ENCODE measurements around the gene RNF157. TPM values are rescaled to one million over a fixed set of nuclear protein-coding genes. Genes with fewer than 3 reads are reported as not detected.

The RNF157 gene
- total and polyA plus RNA-seq, 3 experiments from 2014 or later = 10.7 to 13.9 (median 13.9) TPM

- Mint-ChIP-seq H3K27ac (peak overlapping the region in 7 of 8 donors; percentile 12 to 96 (median 75)), H3K4me1 (peaks cover 13 to 25% (median 14%) of the 10 kb centered on the region in 3 donors), H3K27me3 (peaks cover 0 to 5% of the 10 kb centered on the region in 2 donors), H3K9me3 (no peaks in the 10 kb centered on the region), H3K36me3 (no peaks in the 10 kb centered on the region), H3K4me3 (peak overlapping the region in 6 of 7 donors; percentile 53 to 76 (median 65))
- ChIA-PET POLR2A (no interaction called here), CTCF (interaction anchor here (0.6 to 1.4 kb wide), 2 partner anchors 145 kb away, joined by 3 to 4 read pairs; no protein-coding TSS in a partner anchor)
- Histone ChIP-seq H3K27me3 (ENCODE audit: insufficient read depth, low read length, poor library complexity, severe bottlenecking) (no peaks in the 10 kb centered on the region), H3K9me3 (ENCODE audit: low read length) (no peaks in the 10 kb centered on the region), H3K4me1 (ENCODE audit: insufficient read depth, low read length) (peaks cover 8% of the 10 kb centered on the region), H3K27ac (ENCODE audit: low read depth, low read length) (no peak overlapping the region), H3K36me3 (ENCODE audit: insufficient read depth, low read length) (no peaks in the 10 kb centered on the region), H3K4me3 (ENCODE audit: low read length) (no peak overlapping the region)
- DNase-seq = no peak
These were observed 105.1 kb downstream of the RNF157 start for GRCh38 chr17:76134911-76135809.

GRCh38 chr17:76132574-76133338, 107.5 kb downstream of the RNF157 start:
- H3K27ac Mint-ChIP-seq = peak overlapping the region in 1 of 8 donors; percentile 82
- H3K27me3 Mint-ChIP-seq = peaks cover 0 to 5% of the 10 kb centered on the region in 2 donors
- CTCF ChIA-PET = interaction anchor here (1.1 to 2.1 kb wide), 6 partner anchors 10 to 147 kb away, joined by 3 to 8 read pairs (median 4); no protein-coding TSS in a partner anchor
- POLR2A ChIA-PET = interaction anchor here (0.7 to 0.8 kb wide), 2 partner anchors 13 to 30 kb away, joined by 3 read pairs; no protein-coding TSS in a partner anchor
- Histone ChIP-seq H3K36me3 (ENCODE audit: insufficient read depth, low read length) (no peaks in the 10 kb centered on the region), H3K4me1 (ENCODE audit: insufficient read depth, low read length) (peaks cover 8% of the 10 kb centered on the region), H3K27ac (ENCODE audit: low read depth, low read length) (no peak overlapping the region), H3K27me3 (ENCODE audit: insufficient read depth, low read length, poor library complexity, severe bottlenecking) (no peaks in the 10 kb centered on the region), H3K4me3 (ENCODE audit: low read length) (no peak overlapping the region), H3K9me3 (ENCODE audit: low read length) (no peaks in the 10 kb centered on the region)
- no peak for DNase-seq
- no peak overlapping the region for H3K4me3 Mint-ChIP-seq
- peaks cover 9 to 18% (median 13%) of the 10 kb centered on the region in 3 donors for H3K4me1 Mint-ChIP-seq
- H3K36me3 Mint-ChIP-seq = no peaks in the 10 kb centered on the region
- H3K9me3 Mint-ChIP-seq = no peaks in the 10 kb centered on the region

GRCh38 chr17:76131692-76132573, 108.4 kb downstream of the RNF157 start:
- no peak for DNase-seq
- Mint-ChIP-seq H3K27ac (peak overlapping the region in 1 of 8 donors; percentile 19), H3K4me1 (peaks cover 9 to 22% (median 13%) of the 10 kb centered on the region in 3 donors), H3K4me3 (no peak overlapping the region), H3K27me3 (peaks cover 0 to 5% of the 10 kb centered on the region in 2 donors), H3K9me3 (no peaks in the 10 kb centered on the region), H3K36me3 (no peaks in the 10 kb centered on the region)
- no peaks in the 10 kb centered on the region for H3K36me3 ChIP-seq (ENCODE audit: insufficient read depth, low read length)
- no peaks in the 10 kb centered on the region for H3K9me3 ChIP-seq (ENCODE audit: low read length)
- H3K27ac ChIP-seq (ENCODE audit: low read depth, low read length) = no peak overlapping the region
- peaks cover 11% of the 10 kb centered on the region for H3K4me1 ChIP-seq (ENCODE audit: insufficient read depth, low read length)
- H3K27me3 ChIP-seq (ENCODE audit: insufficient read depth, low read length, poor library complexity, severe bottlenecking) = no peaks in the 10 kb centered on the region
- CTCF ChIA-PET = interaction anchor here (1.2 to 1.8 kb wide), 2 partner anchors 10 to 48 kb away, joined by 3 to 8 read pairs; no protein-coding TSS in a partner anchor
- POLR2A ChIA-PET = interaction anchor here (0.7 kb wide), 1 partner anchor 29 kb away, joined by 3 read pairs; no protein-coding TSS in a partner anchor
- no peak overlapping the region for H3K4me3 ChIP-seq (ENCODE audit: low read length)

DNA sequence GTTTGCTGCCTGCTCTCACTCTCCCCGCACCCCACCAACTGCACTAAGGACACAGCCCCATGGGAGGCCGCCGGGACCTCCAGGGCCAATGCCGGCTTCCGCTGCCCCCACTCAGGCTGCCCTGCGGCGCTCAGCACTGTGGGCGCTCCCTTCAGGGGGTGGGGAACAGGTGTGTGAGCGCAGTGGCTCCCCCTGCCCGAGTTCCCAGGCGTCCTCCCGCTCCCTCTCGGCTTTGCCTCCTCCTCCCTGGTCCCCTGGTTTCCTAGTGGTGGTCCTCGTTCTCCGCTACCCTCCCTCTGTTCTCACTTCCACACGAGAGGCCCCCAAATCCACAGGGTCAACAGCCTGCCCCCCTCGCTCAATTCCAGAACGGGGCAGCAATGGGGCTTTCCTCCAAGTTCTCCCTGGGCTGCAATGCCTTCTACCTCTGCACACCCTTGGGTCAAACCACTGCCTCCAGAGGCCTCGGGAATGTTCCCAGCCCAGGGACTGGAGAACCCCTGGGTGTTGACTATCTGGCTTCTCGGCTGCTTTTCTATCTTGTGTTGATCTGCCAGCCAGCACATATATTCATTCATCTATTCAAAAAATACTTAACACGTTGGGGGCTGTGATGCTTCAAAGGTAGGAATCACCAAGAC, 109.1 kb downstream of the RNF157 start:
- Histone ChIP-seq H3K4me3 (ENCODE audit: low read length) (no peak overlapping the region), H3K27ac (ENCODE audit: low read depth, low read length) (no peak overlapping the region), H3K27me3 (ENCODE audit: insufficient read depth, low read length, poor library complexity, severe bottlenecking) (no peaks in the 10 kb centered on the region), H3K36me3 (ENCODE audit: insufficient read depth, low read length) (no peaks in the 10 kb centered on the region), H3K9me3 (ENCODE audit: low read length) (no peaks in the 10 kb centered on the region), H3K4me1 (ENCODE audit: insufficient read depth, low read length) (peaks cover 16% of the 10 kb centered on the region)
- no peak overlapping the region for H3K27ac Mint-ChIP-seq
- peaks cover 9 to 24% (median 13%) of the 10 kb centered on the region in 3 donors for H3K4me1 Mint-ChIP-seq
- peaks cover 0 to 5% of the 10 kb centered on the region in 2 donors for H3K27me3 Mint-ChIP-seq
- ChIA-PET POLR2A (no interaction called here), CTCF (interaction anchor here (1.2 kb wide), 1 partner anchor 11 kb away, joined by 4 read pairs; no protein-coding TSS in a partner anchor)
- no peak overlapping the region for H3K4me3 Mint-ChIP-seq
- no peaks in the 10 kb centered on the region for H3K36me3 Mint-ChIP-seq
- DNase-seq = no peak
- no peaks in the 10 kb centered on the region for H3K9me3 Mint-ChIP-seq

DNA sequence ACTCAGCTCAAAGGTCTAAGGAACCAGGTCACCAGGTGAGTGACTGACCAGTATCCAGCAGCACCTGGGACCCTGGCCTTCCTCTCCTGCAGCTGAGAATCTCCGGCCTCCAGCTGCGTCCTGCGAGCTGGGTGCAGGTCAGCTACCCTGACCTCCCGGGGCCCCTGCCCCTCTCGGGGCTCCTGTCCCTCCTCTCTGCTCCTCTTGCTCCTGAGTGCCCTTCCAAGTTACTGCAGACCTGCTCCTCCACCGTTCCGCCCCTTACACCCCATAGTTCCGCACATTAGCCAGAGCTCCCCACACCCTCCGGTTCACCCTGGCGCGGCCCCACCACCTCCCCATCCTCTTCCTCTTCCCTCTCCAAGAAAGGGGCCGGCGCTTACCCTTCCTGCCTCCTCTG, 109.8 kb downstream of the RNF157 start:
- Mint-ChIP-seq H3K27me3 (peaks cover 0 to 4% of the 10 kb centered on the region in 2 donors), H3K4me3 (no peak overlapping the region), H3K9me3 (no peaks in the 10 kb centered on the region), H3K36me3 (no peaks in the 10 kb centered on the region), H3K27ac (no peak overlapping the region), H3K4me1 (peaks cover 9 to 22% (median 11%) of the 10 kb centered on the region in 3 donors)
- POLR2A ChIA-PET = no interaction called here
- Histone ChIP-seq H3K4me1 (ENCODE audit: insufficient read depth, low read length) (peaks cover 13% of the 10 kb centered on the region), H3K9me3 (ENCODE audit: low read length) (no peaks in the 10 kb centered on the region), H3K27me3 (ENCODE audit: insufficient read depth, low read length, poor library complexity, severe bottlenecking) (no peaks in the 10 kb centered on the region), H3K27ac (ENCODE audit: low read depth, low read length) (no peak overlapping the region), H3K4me3 (ENCODE audit: low read length) (no peak overlapping the region), H3K36me3 (ENCODE audit: insufficient read depth, low read length) (no peaks in the 10 kb centered on the region)
- CTCF ChIA-PET = interaction anchor here (0.8 to 16.0 kb wide), 5 partner anchors 9 to 149 kb away, joined by 3 to 227 read pairs (median 4); no protein-coding TSS in a partner anchor
- DNase-seq = no peak

DNA sequence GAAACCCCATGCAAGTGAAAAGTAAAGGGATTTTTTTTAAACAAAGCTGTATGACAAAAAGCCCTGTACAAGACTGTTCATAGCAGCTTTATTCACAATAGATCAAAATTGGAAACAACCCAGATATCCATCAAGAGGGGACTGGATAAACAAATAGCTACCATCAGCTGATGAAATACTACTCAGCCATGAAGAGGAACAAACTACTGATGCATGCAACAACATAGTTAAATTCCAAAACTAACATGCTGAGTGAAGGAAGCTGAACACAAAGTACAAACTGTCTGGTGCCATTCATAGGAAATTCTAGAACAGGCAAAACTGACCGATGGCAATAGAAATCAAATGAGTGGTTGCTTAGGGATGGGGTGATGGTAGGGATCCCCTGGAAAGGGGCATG, 114.4 kb downstream of the RNF157 start:
- no peaks in the 10 kb centered on the region for H3K9me3 ChIP-seq (ENCODE audit: low read length)

DNA sequence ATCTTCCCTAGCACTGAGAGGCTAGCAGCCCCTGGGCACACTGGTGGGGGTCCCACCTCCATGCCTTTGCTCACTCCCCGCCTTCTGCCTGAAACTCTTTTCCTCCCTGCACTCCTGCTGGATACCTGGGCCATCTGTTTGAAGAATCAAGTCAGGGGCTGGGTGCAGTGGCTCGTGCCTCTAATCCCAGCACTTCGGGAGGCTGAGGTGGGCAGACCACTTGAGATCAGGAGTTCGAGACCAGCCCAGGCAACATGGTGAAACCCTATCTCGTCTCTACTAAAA, 115.0 kb downstream of the RNF157 start:
- no peak for DNase-seq
- Mint-ChIP-seq H3K4me3 (peak overlapping the region in 1 of 7 donors; percentile 18), H3K27me3 (no peaks in the 10 kb centered on the region), H3K36me3 (no peaks in the 10 kb centered on the region), H3K27ac (peak overlapping the region in 1 of 8 donors; percentile 41), H3K4me1 (peaks cover 3 to 19% (median 5%) of the 10 kb centered on the region in 3 donors), H3K9me3 (no peaks in the 10 kb centered on the region)
- Histone ChIP-seq H3K9me3 (ENCODE audit: low read length) (no peaks in the 10 kb centered on the region), H3K4me3 (ENCODE audit: low read length) (no peak overlapping the region), H3K27me3 (ENCODE audit: insufficient read depth, low read length, poor library complexity, severe bottlenecking) (no peaks in the 10 kb centered on the region), H3K27ac (ENCODE audit: low read depth, low read length) (no peak overlapping the region), H3K36me3 (ENCODE audit: insufficient read depth, low read length) (no peaks in the 10 kb centered on the region), H3K4me1 (ENCODE audit: insufficient read depth, low read length) (peaks cover 8% of the 10 kb centered on the region)
- ChIA-PET POLR2A (no interaction called here), CTCF (interaction anchor here (0.6 to 16.0 kb wide), 5 partner anchors 25 to 180 kb away, joined by 3 to 227 read pairs (median 4); no protein-coding TSS in a partner anchor)

More for the DNA sequence above, 114.4 kb downstream of the RNF157 start:
- ChIA-PET POLR2A (no interaction called here), CTCF (interaction anchor here (0.8 to 16.0 kb wide), 8 partner anchors 25 to 173 kb away, joined by 3 to 227 read pairs (median 4); no protein-coding TSS in a partner anchor)
- H3K27me3 Mint-ChIP-seq = peaks cover 0 to 2% of the 10 kb centered on the region in 2 donors
- H3K4me1 Mint-ChIP-seq = peaks cover 0 to 19% (median 5%) of the 10 kb centered on the region in 3 donors
- H3K4me3 ChIP-seq (ENCODE audit: low read length) = no peak overlapping the region
- H3K9me3 Mint-ChIP-seq = no peaks in the 10 kb centered on the region
- no peaks in the 10 kb centered on the region for H3K27me3 ChIP-seq (ENCODE audit: insufficient read depth, low read length, poor library complexity, severe bottlenecking)
- no peaks in the 10 kb centered on the region for H3K36me3 Mint-ChIP-seq
- DNase-seq = no peak
- no peak overlapping the region for H3K4me3 Mint-ChIP-seq
- no peaks in the 10 kb centered on the region for H3K36me3 ChIP-seq (ENCODE audit: insufficient read depth, low read length)
- H3K27ac ChIP-seq (ENCODE audit: low read depth, low read length) = no peak overlapping the region
- peak overlapping the region in 1 of 8 donors; percentile 1 for H3K27ac Mint-ChIP-seq
- H3K4me1 ChIP-seq (ENCODE audit: insufficient read depth, low read length) = peaks cover 8% of the 10 kb centered on the region

All from CD8-positive, alpha-beta memory T cell (primary cell).